Osteocyte (in vitro differentiated cells): Measurements from ENCODE around the gene TP73. TPM values are rescaled to one million over a fixed set of nuclear protein-coding genes. Genes with fewer than 3 reads are reported as not detected.

Experiments used
- DNase-seq: peaks from one replicate; pipeline ENCODE4 v3.0.0; 2021; ENCODE audit warnings: mixed read lengths; ENCODE audit not compliant: unreplicated experiment; ENCODE audit errors: extremely low spot score
- H3K27ac Mint-ChIP-seq: one replicate; pipeline ENCODE4 v1.8.0; 2021; ENCODE audit warnings: mild to moderate bottlenecking, mixed read lengths; ENCODE audit not compliant: unreplicated experiment
- H3K27me3 Mint-ChIP-seq: one replicate; pipeline ENCODE4 v1.8.0; 2021; ENCODE audit warnings: mixed read lengths; ENCODE audit not compliant: unreplicated experiment
- H3K36me3 Mint-ChIP-seq: one replicate; pipeline ENCODE4 v1.8.0; 2021; ENCODE audit warnings: mixed read lengths; ENCODE audit not compliant: unreplicated experiment
- H3K4me1 Mint-ChIP-seq: one replicate; pipeline ENCODE4 v1.8.0; 2021; ENCODE audit warnings: mixed read lengths; ENCODE audit not compliant: unreplicated experiment
- H3K4me3 Mint-ChIP-seq: one replicate; pipeline ENCODE4 v1.8.0; 2021; ENCODE audit warnings: mild to moderate bottlenecking, moderate library complexity, mixed read lengths; ENCODE audit not compliant: unreplicated experiment
- H3K9me3 Mint-ChIP-seq: one replicate; pipeline ENCODE4 v1.8.0; 2021; ENCODE audit warnings: mixed read lengths; ENCODE audit not compliant: unreplicated experiment
- CTCF ChIP-seq: fragments of 200-600 bp; sonication (generic); IDR thresholded peaks from 2 replicates; pipeline ENCODE4 v1.5.0; 2021; ENCODE audit warnings: antibody characterized with exemption, mild to moderate bottlenecking, moderate library complexity
- total RNA-seq: library from RNA; stranded (reverse); gene quantifications from 2 replicates; pipeline ENCODE4 v1.2.1, GENCODE V29; 2021

TP73 gene
- total RNA-seq, 1 donor from 2014 or later: 0.24 TPM

- Mint-ChIP-seq H3K4me1 (no peaks in the 10 kb centered on the region), H3K27ac (no peak overlapping the region), H3K36me3 (peaks cover 28% of the 10 kb centered on the region), H3K27me3 (no peaks in the 10 kb centered on the region), H3K4me3 (no peak overlapping the region), H3K9me3 (no peaks in the 10 kb centered on the region)
- no peak for TF ChIP-seq CTCF
- no peak for DNase-seq
Observed at GRCh38 chr1:3636531-3636930, 15.8 kb upstream of the TP73 start.

GRCh38 chr1:3638027-3638426 lies 14.3 kb upstream of the TP73 start:
- no peaks in the 10 kb centered on the region for H3K27me3 Mint-ChIP-seq
- no peak overlapping the region for H3K27ac Mint-ChIP-seq
- H3K9me3 Mint-ChIP-seq: no peaks in the 10 kb centered on the region
- no peak for DNase-seq
- H3K4me1 Mint-ChIP-seq: no peaks in the 10 kb centered on the region
- TF ChIP-seq CTCF: no peak
- H3K4me3 Mint-ChIP-seq: no peak overlapping the region
- peaks cover 29% of the 10 kb centered on the region for H3K36me3 Mint-ChIP-seq

- no peak overlapping the region for H3K4me3 Mint-ChIP-seq
- H3K4me1 Mint-ChIP-seq: no peaks in the 10 kb centered on the region
- no peak overlapping the region for H3K27ac Mint-ChIP-seq
- no peak for DNase-seq
- TF ChIP-seq CTCF: no peak
- H3K9me3 Mint-ChIP-seq: no peaks in the 10 kb centered on the region
- no peaks in the 10 kb centered on the region for H3K27me3 Mint-ChIP-seq
- H3K36me3 Mint-ChIP-seq: peaks cover 29% of the 10 kb centered on the region
Observed at GRCh38 chr1:3638676-3639075, 13.6 kb upstream of the TP73 start.

GRCh38 chr1:3639397-3639911 lies 12.9 kb upstream of the TP73 start:
- H3K4me3 Mint-ChIP-seq: no peak overlapping the region
- no peaks in the 10 kb centered on the region for H3K27me3 Mint-ChIP-seq
- H3K4me1 Mint-ChIP-seq: no peaks in the 10 kb centered on the region
- H3K36me3 Mint-ChIP-seq: peaks cover 27% of the 10 kb centered on the region
- H3K27ac Mint-ChIP-seq: no peak overlapping the region
- DNase-seq: no peak
- no peak for TF ChIP-seq CTCF
- no peaks in the 10 kb centered on the region for H3K9me3 Mint-ChIP-seq

- Mint-ChIP-seq H3K4me1 (no peaks in the 10 kb centered on the region), H3K36me3 (peaks cover 24% of the 10 kb centered on the region)
Observed at GRCh38 chr1:3640121-3640837, 12.0 kb upstream of the TP73 start.

More at GRCh38 chr1:3640121-3640837, 12.0 kb upstream of the TP73 start:
- H3K4me3 Mint-ChIP-seq: no peak overlapping the region
- no peak for DNase-seq
- no peak for TF ChIP-seq CTCF
- no peak overlapping the region for H3K27ac Mint-ChIP-seq
- no peaks in the 10 kb centered on the region for H3K27me3 Mint-ChIP-seq
- H3K9me3 Mint-ChIP-seq: no peaks in the 10 kb centered on the region
